Measurements from ENCODE around the gene CFB.

- no peak for TF ChIP-seq CTCF (IDR thresholded peaks at IDR 0.05)
- no peak for TF ChIP-seq POLR2AphosphoS5 (IDR thresholded peaks at IDR 0.05)
- TF ChIP-seq POLR2A (IDR thresholded peaks at IDR 0.05): no peak
- no peak for TF ChIP-seq EP300 (IDR thresholded peaks at IDR 0.05; ENCODE audit: low read depth)
Observed at GRCh38 chr6:31933537-31933936, 12.4 kb upstream of the CFB start.
